ENCODE results near the gene EPB41L1.
A peak's percentile ranks its signal among the peaks of the same experiment; 100 is the strongest.

Gene EPB41L1

GRCh38 chr20:36193977-36194712, 39.6 kb downstream of the EPB41L1 start:
- no peak for DNase-seq (ENCODE audit: low read depth in 2 of 2)

GRCh38 chr20:36196676-36197075, 42.1 kb downstream of the EPB41L1 start:
- no peak for DNase-seq (ENCODE audit: low read depth in 2 of 2)

GRCh38 chr20:36197271-36197670, 42.7 kb downstream of the EPB41L1 start:
- no peak for DNase-seq (ENCODE audit: low read depth in 2 of 2)

- DNase-seq (ENCODE audit: low read depth in 2 of 2) = peak; percentile 58 to 75
Observed at GRCh38 chr20:36199345-36200257, 45.1 kb downstream of the EPB41L1 start.

- no peak for DNase-seq (ENCODE audit: low read depth in 2 of 2)
Observed at GRCh38 chr20:36200451-36200850, 45.9 kb downstream of the EPB41L1 start.

- DNase-seq (ENCODE audit: low read depth in 2 of 2) = no peak
Observed at GRCh38 chr20:36201198-36201597, 46.7 kb downstream of the EPB41L1 start.

- peak; percentile 56 to 70 for DNase-seq (ENCODE audit: low read depth in 2 of 2)
Observed at GRCh38 chr20:36202891-36203338, 48.4 kb downstream of the EPB41L1 start.

- DNase-seq (ENCODE audit: low read depth in 2 of 2) = no peak
Observed at GRCh38 chr20:36203861-36204260, 49.3 kb downstream of the EPB41L1 start.

GRCh38 chr20:36205026-36205425, 50.5 kb downstream of the EPB41L1 start:
- DNase-seq (ENCODE audit: low read depth in 2 of 2) = no peak

- no peak for DNase-seq (ENCODE audit: low read depth in 2 of 2)
Observed at GRCh38 chr20:36206068-36206467, 51.5 kb downstream of the EPB41L1 start.

GRCh38 chr20:36206641-36207040, 52.1 kb downstream of the EPB41L1 start:
- no peak for DNase-seq (ENCODE audit: low read depth in 2 of 2)

GRCh38 chr20:36207602-36208001, 53.1 kb downstream of the EPB41L1 start:
- DNase-seq (ENCODE audit: low read depth in 2 of 2) = no peak

- DNase-seq (ENCODE audit: low read depth in 2 of 2) = no peak
Observed at GRCh38 chr20:36208257-36208656, 53.7 kb downstream of the EPB41L1 start.

- DNase-seq (ENCODE audit: low read depth in 2 of 2) = no peak
Observed at GRCh38 chr20:36210436-36211021, 56.0 kb downstream of the EPB41L1 start.

- DNase-seq (ENCODE audit: low read depth in 2 of 2) = no peak
Observed at GRCh38 chr20:36213362-36213761, 58.8 kb downstream of the EPB41L1 start.

- no peak for DNase-seq (ENCODE audit: low read depth in 2 of 2)
Observed at GRCh38 chr20:36214684-36215256, 60.2 kb downstream of the EPB41L1 start.

- DNase-seq (ENCODE audit: low read depth in 2 of 2) = no peak
Observed at GRCh38 chr20:36215778-36216177, 61.2 kb downstream of the EPB41L1 start.

- DNase-seq (ENCODE audit: low read depth in 2 of 2) = no peak
Observed at GRCh38 chr20:36216314-36217025, 61.9 kb downstream of the EPB41L1 start.

- no peak for DNase-seq (ENCODE audit: low read depth in 2 of 2)
Observed at GRCh38 chr20:36217226-36217625, 62.7 kb downstream of the EPB41L1 start.

- DNase-seq (ENCODE audit: low read depth in 2 of 2) = no peak
Observed at GRCh38 chr20:36218380-36219064, 64.0 kb downstream of the EPB41L1 start.
